ENCODE measurements around the gene YOD1. TPM values are rescaled to one million over a fixed set of nuclear protein-coding genes. Genes with fewer than 3 reads are reported as not detected.

Gene YOD1
- total RNA-seq, 4 donors from 2014 or later, result 11.6 to 17.7 (median 13.5) TPM

DNA sequence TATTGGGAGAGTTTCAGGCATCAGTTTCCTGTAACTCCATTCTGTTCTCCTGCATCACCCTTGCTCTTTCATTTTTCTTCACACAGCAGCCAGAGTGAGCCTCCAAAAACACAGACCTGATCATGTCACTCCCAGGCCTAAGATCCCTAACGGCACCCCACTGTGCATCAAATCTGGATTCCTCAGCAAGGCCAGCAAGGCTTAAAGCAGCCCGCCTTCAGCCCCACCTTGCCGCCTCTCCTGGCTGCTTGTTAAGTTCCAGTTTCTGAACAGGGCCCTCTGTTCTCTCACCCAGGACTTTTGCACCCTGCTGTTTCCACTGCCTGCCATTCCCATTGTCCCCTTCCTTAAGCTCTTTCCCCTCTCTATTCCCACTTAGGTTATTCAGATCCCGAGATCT is 47.8 kb downstream of the YOD1 start:
- Histone ChIP-seq H3K4me3 (replicated peaks in 1 of 3) (no peak overlapping the region), H3K27ac (peak overlapping the region; percentile 68 to 81 (median 77)), H3K9me3 (no peaks in the 10 kb centered on the region), H3K27me3 (no peaks in the 10 kb centered on the region), H3K36me3 (no peaks in the 10 kb centered on the region), H3K4me1 (peaks cover 43 to 64% of the 10 kb centered on the region in 2 donors)
- intact Hi-C loops (cut with DNase I), result loop anchor here (10.0 kb wide), 1 partner anchor 72 kb away; no protein-coding TSS in a partner anchor
- TF ChIP-seq CTCF (IDR thresholded peaks at IDR 0.05) (no peak), POLR2A (IDR thresholded peaks at IDR 0.05) (no peak)
- DNase-seq, result peak; percentile 27 to 32
- WGBS, 2 donors, result 54 to 55% methylated on average over 4 of the region's 4 CpGs

- intact Hi-C loops (cut with DNase I), result loop anchor here (10.0 kb wide), 1 partner anchor 72 kb away; no protein-coding TSS in a partner anchor
- H3K27ac ChIP-seq, result peak overlapping the region; percentile 68 to 81 (median 77)
- no peaks in the 10 kb centered on the region for H3K9me3 ChIP-seq
- H3K36me3 ChIP-seq, result no peaks in the 10 kb centered on the region
- 10 to 26% methylated on average over 1 of the region's 1 CpG for whole genome bisulfite sequencing, 2 donors
- no peaks in the 10 kb centered on the region for H3K27me3 ChIP-seq
- H3K4me3 ChIP-seq (replicated peaks in 1 of 3), result no peak overlapping the region
- peak; percentile 95 for DNase-seq
- TF ChIP-seq POLR2A (IDR thresholded peaks at IDR 0.05) (peak in 1 of 2 donors; percentile 38), CTCF (IDR thresholded peaks at IDR 0.05) (peak in 1 of 6 experiments; percentile 15)
- peaks cover 40 to 59% of the 10 kb centered on the region in 2 donors for H3K4me1 ChIP-seq
Measured at GRCh38 chr1:207002724-207003146, 48.3 kb downstream of the YOD1 start.

DNA sequence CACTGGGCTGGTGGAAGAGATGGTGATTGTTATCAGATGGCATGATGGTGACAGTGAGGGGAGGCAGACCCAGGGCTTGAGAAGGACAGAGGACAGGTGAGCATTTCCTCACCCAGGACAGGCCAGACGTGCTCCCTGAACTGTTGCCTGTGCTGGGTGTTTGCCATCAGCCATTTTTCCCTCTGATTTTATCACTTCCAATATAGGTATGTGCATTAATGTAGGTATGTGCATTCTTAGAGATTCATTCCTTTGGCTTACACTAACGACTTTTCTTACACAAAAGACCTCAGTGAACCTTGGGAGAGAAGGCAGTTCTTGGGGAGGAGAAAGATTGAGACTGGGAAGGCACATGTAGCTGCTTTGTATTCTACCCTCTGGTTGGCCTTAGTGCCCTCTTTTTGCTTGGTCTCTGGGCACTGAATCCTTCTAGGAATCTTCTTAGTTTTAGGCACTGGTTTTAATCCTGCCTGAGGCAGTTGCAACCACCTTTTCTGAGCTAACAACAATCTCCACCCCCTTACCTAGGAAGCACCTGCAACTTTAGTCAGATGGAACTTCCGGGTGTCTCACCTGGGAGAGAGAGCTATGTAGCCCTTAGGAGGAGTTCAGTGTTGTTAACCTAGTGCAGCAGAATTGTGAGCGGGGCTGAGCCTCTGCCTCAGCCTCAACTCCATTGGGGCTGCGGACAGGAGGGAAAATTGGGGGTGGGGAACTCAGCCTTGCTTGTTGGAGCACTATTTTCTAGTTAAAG is 49.3 kb downstream of the YOD1 start:
- no peak for TF ChIP-seq CTCF (IDR thresholded peaks at IDR 0.05)
- TF ChIP-seq POLR2A (IDR thresholded peaks at IDR 0.05), result no peak
- no peaks in the 10 kb centered on the region for H3K9me3 ChIP-seq
- no peak overlapping the region for H3K4me3 ChIP-seq (replicated peaks in 1 of 3)
- peaks cover 31 to 48% of the 10 kb centered on the region in 2 donors for H3K4me1 ChIP-seq
- intact Hi-C loops (cut with DNase I), result loop anchor here (10.0 kb wide), 1 partner anchor 73 kb away; no protein-coding TSS in a partner anchor
- no peaks in the 10 kb centered on the region for H3K36me3 ChIP-seq
- 68 to 71% methylated on average over 5 of the region's 5 CpGs for WGBS, 2 donors
- H3K27ac ChIP-seq, result peak overlapping the region; percentile 67 to 81 (median 77)
- no peaks in the 10 kb centered on the region for H3K27me3 ChIP-seq
- DNase-seq, result no peak

DNA sequence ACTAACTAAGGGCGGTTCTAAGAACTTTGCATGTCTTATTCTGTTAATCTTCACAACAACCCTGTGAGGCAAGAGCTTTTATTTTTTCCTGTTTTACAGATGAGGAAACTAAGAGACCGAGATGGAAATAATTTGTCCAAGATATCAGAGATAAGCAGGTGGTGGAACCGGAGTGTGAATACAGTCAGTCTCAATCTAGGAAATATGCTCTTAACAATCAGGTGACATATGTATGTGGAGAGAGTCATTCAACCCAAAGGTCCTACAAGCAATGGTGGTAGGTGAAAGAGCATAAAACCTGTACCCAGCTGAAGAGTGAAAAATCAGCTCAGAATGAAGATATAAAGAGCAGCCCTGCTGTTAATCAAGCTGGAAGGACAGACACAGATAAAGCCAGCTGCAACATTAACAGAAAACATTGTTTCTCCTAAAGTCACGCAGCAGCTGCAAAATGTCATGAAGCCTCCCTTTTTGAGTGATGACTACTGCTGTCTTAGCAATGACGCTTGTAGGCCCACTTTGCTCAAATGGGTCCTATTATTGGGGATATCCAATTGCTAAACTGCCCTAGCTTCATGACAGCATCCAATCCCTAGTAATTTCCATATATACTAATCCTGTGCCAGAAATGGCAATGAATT is 50.2 kb downstream of the YOD1 start:
- Histone ChIP-seq H3K36me3 (no peaks in the 10 kb centered on the region), H3K27me3 (no peaks in the 10 kb centered on the region), H3K27ac (peak overlapping the region in 1 of 3 donors; percentile 77), H3K4me3 (replicated peaks in 1 of 3) (no peak overlapping the region), H3K4me1 (peaks cover 27 to 41% of the 10 kb centered on the region in 2 donors), H3K9me3 (no peaks in the 10 kb centered on the region)
- TF ChIP-seq CTCF (IDR thresholded peaks at IDR 0.05), result no peak
- no peak for TF ChIP-seq POLR2A (IDR thresholded peaks at IDR 0.05)
- intact Hi-C loops (cut with DNase I), result loop anchor here (10.0 kb wide), 1 partner anchor 74 kb away; no protein-coding TSS in a partner anchor
- no peak for DNase-seq
- 85 to 89% methylated on average over 5 of the region's 5 CpGs for WGBS, 2 donors

GRCh38 chr1:206998816-206999215 is 52.2 kb downstream of the YOD1 start:
- no peak for DNase-seq
- intact Hi-C loops (cut with DNase I), result no loop called here
- TF ChIP-seq POLR2A (IDR thresholded peaks at IDR 0.05) (no peak), CTCF (IDR thresholded peaks at IDR 0.05) (no peak)
- Histone ChIP-seq H3K4me3 (replicated peaks in 1 of 3) (no peak overlapping the region), H3K9me3 (no peaks in the 10 kb centered on the region), H3K27me3 (no peaks in the 10 kb centered on the region), H3K27ac (no peak overlapping the region), H3K4me1 (peaks cover 19 to 21% of the 10 kb centered on the region in 2 donors), H3K36me3 (no peaks in the 10 kb centered on the region)
- 90 to 96% methylated on average over 2 of the region's 2 CpGs for WGBS, 2 donors

All from thyroid gland (tissue), 4 donors.